Endometrial microvascular endothelial cells (primary cell): ENCODE results near the gene TMC3. TPM values are rescaled to one million over a fixed set of nuclear protein-coding genes. Genes with fewer than 3 reads are reported as not detected.
"Not testable (repeated sequence)": the region's sequence is repeated elsewhere in the genome, so short reads cannot be mapped to it uniquely, and the experiment has no call there.

ENCODE experiments used
- in situ Hi-C: cut with HindIII; loops from 2 replicates; pipeline ENCODE4 v1.10.0; 2017; ENCODE audit warnings: low sequenced_read_pairs, low pct_unique_long_range_greater_than_20kb; ENCODE audit errors: inconsistent ontology term
- total RNA-seq: library from RNA; depleted of rRNA; stranded (reverse); fragments of >200 nt; gene quantifications from one replicate; pipeline ENCODE4 v1.2.3, GENCODE V29; 2015; ENCODE audit errors: inconsistent ontology term

TMC3 gene
- total RNA-seq: not detected

- in situ Hi-C loops: no loop called here
These were observed at the start of gene TMC3 for GRCh38 chr15:81373775-81374395. TMC3 (minus strand) TSS chr15:81374213; CDS start chr15:81374077, 136 bp downstream.

GRCh38 chr15:81421461-81421860 is 47.4 kb upstream of the TMC3 start:
- in situ Hi-C loops: no loop called here

- in situ Hi-C loops: no loop called here
These were observed 45.4 kb upstream of the TMC3 start for GRCh38 chr15:81419332-81419943.

GRCh38 chr15:81418891-81419290 is 44.9 kb upstream of the TMC3 start:
- in situ Hi-C loops: no loop called here

GRCh38 chr15:81418444-81418843 is 44.4 kb upstream of the TMC3 start:
- in situ Hi-C loops: no loop called here

GRCh38 chr15:81414274-81414968 is 40.4 kb upstream of the TMC3 start:
- in situ Hi-C loops: not testable (repeated sequence)

- in situ Hi-C loops: no loop called here
These were observed 39.8 kb upstream of the TMC3 start for GRCh38 chr15:81413851-81414250.

- in situ Hi-C loops: no loop called here
These were observed 38.1 kb upstream of the TMC3 start for GRCh38 chr15:81411969-81412633.

- in situ Hi-C loops: no loop called here
These were observed 37.0 kb upstream of the TMC3 start for GRCh38 chr15:81411051-81411450.

GRCh38 chr15:81410318-81410753 is 36.3 kb upstream of the TMC3 start:
- in situ Hi-C loops: no loop called here

- in situ Hi-C loops: no loop called here
These were observed 33.7 kb upstream of the TMC3 start for GRCh38 chr15:81407718-81408117.

GRCh38 chr15:81407176-81407575 is 33.2 kb upstream of the TMC3 start:
- in situ Hi-C loops: no loop called here

GRCh38 chr15:81400640-81401236 is 26.7 kb upstream of the TMC3 start:
- in situ Hi-C loops: no loop called here

- in situ Hi-C loops: no loop called here
These were observed 25.0 kb upstream of the TMC3 start for GRCh38 chr15:81398910-81399551.

- in situ Hi-C loops: no loop called here
These were observed 24.4 kb upstream of the TMC3 start for GRCh38 chr15:81398456-81398855.

GRCh38 chr15:81394603-81395002 is 20.6 kb upstream of the TMC3 start:
- in situ Hi-C loops: no loop called here

- in situ Hi-C loops: no loop called here
These were observed 17.6 kb upstream of the TMC3 start for GRCh38 chr15:81391657-81392056.

- in situ Hi-C loops: no loop called here
These were observed 14.4 kb upstream of the TMC3 start for GRCh38 chr15:81388436-81388770.
